Body of pancreas (tissue), 4 donors: Measurements from ENCODE around the gene ATP1A1.

Experiments
- POLR2A ChIP-seq, 3 donors: fragments of 450-650 bp; IDR thresholded peaks; one replicate each; pipeline ENCODE4 v1.6.1; 2016; ENCODE audit warnings: antibody characterized with exemption in 3 of 3, mild to moderate bottlenecking in 2 of 3
- TF ChIP-seq, protein P1 (sequence below), 7 experiments: fragments of 450-650 bp in 4 of 7; fragments of 200-600 bp in 3 of 7; sonication (generic) in 3 of 7; IDR thresholded peaks; one replicate each; pipeline ENCODE4 v1.5.1; 2016 to 2019; ENCODE audit warnings: antibody characterized with exemption in 7 of 7

GRCh38 chr1:116372191-116372590, 853 bp upstream of the ATP1A1 start:
- TF ChIP-seq, protein P1, sequence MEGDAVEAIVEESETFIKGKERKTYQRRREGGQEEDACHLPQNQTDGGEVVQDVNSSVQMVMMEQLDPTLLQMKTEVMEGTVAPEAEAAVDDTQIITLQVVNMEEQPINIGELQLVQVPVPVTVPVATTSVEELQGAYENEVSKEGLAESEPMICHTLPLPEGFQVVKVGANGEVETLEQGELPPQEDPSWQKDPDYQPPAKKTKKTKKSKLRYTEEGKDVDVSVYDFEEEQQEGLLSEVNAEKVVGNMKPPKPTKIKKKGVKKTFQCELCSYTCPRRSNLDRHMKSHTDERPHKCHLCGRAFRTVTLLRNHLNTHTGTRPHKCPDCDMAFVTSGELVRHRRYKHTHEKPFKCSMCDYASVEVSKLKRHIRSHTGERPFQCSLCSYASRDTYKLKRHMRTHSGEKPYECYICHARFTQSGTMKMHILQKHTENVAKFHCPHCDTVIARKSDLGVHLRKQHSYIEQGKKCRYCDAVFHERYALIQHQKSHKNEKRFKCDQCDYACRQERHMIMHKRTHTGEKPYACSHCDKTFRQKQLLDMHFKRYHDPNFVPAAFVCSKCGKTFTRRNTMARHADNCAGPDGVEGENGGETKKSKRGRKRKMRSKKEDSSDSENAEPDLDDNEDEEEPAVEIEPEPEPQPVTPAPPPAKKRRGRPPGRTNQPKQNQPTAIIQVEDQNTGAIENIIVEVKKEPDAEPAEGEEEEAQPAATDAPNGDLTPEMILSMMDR (IDR thresholded peaks at IDR 0.05), result no peak
- no peak for TF ChIP-seq POLR2A (IDR thresholded peaks at IDR 0.05)
